SIG-M5 treated with dmso at 0.1 percent for 504 hours (cell line): ENCODE data around the gene ARHGAP22.

ENCODE experiments used
- DNase-seq: peaks from one replicate; lab custom pipeline; 2025; ENCODE audit not compliant: unreplicated experiment; lab: John Stamatoyannopoulos, UW

The ARHGAP22 gene

DNA sequence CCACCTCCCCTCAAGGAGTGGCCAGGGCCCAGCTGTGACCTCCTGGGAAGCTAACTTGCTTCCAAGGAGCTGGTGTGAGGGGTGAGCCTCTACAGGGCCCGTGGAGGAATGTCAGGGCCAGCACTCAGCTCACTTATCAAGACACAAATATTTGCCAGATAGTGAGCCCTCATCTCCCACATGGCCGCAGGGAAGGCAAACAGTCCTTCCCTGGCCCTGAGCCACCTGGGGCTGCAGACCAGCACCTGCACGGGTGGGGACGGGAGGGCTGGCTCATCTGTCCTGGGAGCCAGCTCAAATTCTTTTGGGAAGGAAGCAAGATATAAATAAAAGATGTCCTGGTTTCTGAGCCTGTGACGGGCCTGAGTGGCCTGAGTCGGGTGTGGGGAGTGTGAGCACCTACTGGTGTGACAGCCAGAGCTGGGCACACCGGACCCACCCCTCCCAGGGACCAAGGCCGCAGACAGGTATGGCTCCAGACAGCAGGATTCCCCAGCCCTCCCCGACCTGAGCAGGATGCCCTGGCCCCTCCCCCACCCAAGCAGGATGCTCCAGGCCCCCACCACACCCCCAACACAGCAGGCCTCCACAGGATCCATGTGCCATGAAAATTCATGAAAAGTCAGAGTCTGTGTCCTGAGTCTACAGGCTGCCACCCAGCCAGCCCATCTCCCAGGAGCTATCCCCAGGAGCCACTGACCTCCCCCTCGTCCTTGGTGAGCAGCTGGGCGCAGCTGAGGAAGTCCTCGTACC is 150.4 kb downstream of the ARHGAP22 start:
- DNase-seq = no peak

DNA sequence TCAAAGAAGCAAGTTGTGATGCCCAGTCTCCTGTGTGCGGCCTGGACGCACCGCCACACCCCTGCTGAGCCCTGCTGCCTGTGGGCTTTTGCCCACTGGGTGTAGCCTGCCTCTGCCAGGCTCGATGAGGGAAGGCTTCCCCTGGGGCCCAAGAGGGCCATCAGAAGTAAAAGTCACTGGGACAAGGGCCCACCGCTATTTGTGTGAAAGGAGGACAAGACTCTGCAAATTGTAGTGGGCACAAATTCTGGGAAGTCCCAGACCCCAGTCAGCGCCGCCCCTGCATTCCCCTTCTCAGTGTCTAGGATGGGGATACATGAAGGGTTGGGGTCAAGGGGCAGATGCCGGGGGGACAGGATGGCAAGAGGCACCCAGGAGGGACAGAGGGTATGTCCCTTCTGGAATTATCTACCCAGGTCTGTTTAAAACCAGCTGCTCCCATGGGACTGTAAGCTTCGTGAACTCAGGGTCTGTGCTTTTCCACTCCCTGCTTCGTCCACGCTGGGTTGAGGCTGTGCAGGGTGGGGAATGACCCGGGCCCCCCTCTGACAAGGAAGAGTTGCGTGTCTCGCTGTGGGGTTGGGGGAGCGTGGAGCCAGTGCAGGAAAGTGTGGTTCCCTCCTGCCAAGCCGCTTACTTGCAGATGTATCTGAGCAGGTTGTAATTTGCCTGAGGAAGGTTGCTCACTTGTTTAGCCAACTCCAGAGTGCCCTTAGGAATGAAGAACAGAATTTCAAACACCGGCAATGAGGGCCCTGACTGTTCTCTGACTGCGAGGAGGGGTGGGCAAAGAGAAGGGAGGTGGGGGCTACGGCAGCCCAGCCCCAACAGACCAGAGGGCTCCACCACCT is 151.2 kb downstream of the ARHGAP22 start:
- DNase-seq = no peak

DNA sequence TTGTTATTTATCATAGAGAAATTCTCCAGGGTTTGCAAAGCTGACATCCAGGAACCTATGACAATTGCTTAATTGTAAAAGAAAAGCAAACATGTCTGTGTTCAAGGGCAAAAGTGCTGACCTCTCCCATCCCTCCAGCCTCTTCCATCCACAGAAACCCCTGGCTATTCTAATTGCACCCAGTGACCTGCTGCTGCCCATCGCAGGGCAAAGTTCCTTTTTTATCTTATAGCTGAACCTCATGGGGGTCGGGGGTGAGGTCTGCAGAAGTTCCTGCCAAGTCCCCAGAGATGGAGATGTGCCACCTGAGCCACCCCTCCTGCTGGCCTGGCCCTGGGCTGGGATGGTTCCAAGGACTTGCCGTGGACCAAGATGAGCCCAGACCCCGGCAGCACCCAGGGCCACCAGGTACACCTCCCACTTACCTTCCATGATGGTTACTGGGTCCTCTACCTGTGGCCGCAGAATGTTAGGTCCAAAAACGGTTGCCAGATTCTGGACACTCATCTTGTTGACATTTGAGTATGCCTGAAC is 151.9 kb downstream of the ARHGAP22 start:
- no peak for DNase-seq

DNA sequence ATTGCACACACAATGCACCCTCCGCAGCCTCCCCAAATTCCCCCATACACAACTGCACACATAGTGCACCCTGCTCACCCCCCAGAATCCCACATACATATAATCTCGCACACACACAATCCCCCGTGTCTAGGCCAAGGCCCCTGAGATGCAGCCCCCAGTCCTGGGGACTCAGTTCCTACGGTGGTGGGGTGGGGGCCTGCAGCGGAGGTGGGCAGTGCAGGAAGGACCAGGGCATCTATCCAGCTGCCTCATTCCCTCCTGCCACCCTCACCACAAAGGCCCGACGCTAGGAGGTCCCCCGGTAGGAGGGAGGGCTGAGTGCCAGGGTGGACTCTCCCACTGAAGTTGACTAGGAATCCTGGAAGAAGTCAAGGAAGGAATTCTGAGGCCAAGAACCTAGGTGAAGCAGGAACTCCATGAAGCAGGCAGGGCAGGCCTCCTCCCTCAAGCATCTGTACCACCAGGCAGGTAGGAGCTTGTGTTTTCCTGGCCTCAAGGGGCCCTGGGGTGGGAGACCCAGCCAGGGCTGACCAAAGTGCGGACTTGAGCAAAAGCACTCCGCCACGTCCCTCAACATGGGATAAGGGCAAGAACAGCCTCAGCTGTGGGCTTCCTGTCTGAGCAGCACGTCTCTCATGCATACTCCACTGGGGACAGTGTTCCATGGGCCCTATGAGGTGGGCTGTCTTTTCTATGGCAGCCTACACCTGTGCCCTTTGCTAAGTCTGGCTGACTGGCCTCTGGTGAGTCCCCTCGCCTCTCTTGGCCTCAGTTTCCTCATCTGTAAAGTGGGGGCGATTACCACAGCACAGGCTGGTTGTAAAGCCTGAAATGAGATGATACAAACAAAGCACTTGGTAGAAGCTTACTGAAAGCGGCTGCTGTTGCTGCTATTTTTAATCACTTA is 152.6 kb downstream of the ARHGAP22 start:
- DNase-seq = no peak

DNA sequence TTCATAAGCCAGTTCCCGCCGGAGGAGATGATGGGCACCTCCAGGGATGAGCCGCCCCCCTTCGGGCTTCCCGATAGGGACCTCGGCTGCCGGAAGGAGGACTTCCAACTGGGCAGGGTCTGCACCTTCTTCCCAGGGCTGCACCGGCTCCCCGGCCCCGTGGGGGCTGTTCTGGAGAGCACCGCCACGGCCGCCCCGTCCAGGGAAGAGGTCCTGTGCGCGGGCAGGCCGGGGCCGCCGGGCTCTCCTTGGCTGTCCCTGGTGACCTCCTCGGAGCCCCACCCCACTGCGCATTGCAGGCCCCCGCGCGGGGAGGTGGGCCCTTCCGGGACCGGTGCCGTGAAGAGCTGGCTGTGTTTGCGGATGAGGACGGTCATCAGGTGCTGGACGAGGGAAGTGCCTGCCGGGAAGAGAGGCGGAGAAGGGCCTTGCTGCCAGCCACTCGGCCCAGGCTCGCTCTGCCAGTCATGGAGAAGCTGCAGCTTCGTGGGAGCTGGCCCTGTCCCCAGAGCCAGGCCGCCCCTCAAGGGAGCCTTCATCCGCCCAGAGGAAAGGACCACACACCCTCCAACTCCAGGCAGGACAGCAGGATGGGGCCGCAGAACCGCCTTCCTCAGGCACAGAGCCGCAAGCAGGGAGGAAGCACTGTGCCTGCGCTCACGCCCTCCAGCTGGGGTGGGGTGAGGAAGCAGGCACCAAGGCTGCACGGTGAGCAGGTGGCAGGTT is 154.0 kb downstream of the ARHGAP22 start:
- DNase-seq = no peak

DNA sequence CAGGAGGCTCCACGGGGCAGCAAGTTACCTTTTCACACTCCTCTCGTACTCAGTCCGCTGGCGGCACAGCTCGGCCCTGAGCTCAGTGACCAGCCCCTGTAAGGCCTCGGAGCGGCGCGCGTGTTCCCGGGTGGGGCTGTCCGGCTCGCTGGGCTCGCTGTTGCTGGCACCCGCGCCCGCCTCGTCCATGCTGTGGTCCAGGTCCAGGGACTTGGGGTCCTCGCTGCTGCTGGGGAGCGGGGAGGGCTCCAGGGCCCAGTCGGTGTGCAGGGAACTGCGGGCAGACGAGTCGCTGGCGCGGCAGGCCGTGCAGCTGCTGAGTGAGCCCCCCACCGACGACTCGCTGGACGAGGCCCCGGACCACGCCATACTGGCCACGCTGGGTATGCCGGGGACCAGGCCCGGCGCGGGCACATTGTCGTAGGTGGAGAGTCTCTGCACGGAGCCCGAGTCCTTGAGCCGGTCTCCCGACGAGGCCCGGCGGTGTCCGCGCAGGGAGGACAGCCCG is 154.6 kb downstream of the ARHGAP22 start:
- no peak for DNase-seq

DNA sequence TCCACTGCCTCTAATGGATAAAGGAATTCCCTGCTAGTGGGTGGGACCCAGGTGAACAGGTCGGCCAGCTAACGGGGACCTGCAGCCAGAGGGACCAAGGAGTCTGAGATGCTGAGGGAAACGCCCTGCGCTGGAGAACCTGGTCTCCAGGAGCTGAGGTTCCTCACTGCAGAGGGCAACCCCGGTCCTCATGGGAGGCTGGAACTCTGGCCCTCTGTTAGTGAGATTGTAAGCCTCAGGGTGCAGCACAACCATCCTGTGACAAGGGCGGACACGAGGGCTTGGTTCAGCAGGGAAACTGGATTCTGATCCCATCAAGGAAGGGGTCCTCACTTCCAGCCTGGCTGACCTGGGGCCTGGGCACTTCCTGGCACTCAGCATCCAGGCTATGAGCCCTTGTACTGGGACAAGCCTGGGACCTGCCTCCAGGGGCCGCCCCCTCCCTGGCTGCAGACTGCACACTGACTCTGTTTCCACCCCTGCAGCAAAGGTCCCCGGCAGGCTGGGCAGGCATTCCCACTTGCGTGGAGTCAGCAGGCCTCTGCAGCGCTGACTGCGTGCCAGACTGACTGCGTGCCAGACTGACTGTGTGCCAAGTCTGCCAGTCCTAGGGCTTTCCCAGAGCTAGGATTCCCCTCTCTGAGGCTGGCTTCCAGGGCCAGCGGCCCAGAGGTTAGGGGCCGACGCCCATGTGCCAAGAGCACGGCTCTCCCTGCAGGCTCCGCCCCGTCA is 155.2 kb downstream of the ARHGAP22 start:
- no peak for DNase-seq

DNA sequence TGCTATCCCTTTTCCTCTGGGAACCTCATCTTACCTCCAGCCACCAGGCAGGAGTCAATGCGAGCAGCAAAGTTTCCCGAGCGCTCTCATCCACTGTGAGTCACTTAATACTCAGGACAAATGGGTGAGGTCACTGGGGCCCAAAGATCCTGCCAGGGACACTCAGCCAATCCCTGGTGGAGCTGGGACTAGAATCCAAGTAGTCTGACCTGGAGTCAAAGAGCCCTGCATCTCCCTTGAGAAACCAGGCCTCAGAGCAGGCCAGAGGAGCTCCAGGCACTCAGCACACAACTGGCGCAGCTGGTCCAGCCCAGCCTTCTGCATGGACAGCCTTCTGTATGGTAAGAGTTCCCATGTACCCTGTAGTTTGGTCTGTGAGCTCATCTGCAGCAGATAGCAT is 156.1 kb downstream of the ARHGAP22 start:
- no peak for DNase-seq

DNA sequence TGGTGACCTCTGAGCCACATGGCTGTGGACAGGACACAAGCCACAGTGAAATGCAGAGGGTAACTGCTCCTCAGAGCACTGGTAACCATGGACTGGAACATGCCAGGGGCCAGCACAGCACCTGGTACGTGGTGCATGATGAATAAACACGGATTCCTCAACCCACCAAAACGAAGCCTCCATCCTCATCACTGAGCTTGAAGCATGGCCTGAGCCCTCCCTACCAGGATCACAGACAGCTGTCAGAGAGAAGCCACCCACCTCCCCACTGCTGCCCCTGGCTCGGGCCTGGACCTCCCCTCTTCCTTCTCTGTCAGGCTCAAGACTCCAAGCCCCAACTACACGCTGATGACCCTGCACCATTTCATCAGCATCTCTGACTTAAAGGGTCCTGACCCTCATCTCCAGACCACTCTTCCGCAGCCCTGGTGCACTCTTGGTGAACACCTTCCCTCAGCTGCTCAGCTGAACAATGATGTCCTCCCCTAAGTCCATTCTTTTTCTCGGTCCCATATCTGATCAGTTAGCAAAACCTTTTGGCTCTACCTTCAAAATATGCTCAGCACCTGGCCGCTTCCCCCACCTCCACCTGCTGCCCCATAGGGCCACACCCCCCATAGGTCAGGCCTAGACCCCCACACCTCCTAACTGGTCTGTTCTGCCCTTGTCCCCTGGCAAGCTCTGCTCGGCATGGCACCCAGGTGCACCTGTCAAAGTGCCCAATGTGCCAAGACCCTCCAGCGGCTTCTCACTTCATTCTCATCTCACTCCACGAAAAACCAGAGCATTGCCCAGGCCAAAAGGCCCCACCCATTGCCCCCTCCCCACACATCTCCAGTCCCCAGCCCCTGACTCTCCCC is 157.3 kb downstream of the ARHGAP22 start:
- DNase-seq = no peak

DNA sequence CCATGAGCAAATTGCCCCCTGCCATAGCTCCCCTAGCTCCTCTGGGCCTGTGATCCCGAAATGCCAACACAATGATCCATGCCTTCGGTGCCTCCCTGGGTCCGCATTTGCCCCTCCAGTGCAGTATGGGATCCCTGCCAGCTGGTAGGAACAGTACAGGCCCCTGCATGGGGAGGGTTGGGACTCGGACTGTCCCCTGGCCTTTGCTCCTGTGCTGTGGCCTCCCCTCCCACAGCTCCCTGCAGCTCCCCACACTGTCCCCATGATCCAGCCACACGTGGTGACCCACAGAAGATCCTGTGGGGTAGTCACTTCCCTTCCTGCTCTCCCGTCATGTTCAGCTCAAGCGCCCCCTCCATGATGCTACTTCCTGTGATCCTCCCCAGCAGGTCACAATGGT is 158.1 kb downstream of the ARHGAP22 start:
- no peak for DNase-seq

DNA sequence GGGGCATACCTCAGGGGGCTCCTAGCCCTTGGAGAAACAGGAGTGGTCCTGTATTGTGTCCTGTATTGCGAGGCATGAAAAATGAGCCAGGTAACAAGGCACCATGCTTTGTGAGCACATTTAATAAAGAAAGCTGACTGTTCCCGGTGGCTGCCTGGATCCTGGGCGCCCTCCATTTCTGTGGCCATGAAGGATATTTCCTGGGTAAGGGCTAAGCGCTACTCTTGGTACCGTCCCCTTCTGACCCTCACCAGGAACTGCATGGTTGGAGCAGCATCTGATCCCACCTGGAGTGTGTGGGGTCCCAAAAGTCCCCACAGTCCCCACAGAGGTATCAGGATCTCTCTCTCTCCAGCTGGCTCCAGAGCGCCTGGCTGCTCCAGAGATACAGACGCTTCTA is 158.9 kb downstream of the ARHGAP22 start:
- DNase-seq = no peak

DNA sequence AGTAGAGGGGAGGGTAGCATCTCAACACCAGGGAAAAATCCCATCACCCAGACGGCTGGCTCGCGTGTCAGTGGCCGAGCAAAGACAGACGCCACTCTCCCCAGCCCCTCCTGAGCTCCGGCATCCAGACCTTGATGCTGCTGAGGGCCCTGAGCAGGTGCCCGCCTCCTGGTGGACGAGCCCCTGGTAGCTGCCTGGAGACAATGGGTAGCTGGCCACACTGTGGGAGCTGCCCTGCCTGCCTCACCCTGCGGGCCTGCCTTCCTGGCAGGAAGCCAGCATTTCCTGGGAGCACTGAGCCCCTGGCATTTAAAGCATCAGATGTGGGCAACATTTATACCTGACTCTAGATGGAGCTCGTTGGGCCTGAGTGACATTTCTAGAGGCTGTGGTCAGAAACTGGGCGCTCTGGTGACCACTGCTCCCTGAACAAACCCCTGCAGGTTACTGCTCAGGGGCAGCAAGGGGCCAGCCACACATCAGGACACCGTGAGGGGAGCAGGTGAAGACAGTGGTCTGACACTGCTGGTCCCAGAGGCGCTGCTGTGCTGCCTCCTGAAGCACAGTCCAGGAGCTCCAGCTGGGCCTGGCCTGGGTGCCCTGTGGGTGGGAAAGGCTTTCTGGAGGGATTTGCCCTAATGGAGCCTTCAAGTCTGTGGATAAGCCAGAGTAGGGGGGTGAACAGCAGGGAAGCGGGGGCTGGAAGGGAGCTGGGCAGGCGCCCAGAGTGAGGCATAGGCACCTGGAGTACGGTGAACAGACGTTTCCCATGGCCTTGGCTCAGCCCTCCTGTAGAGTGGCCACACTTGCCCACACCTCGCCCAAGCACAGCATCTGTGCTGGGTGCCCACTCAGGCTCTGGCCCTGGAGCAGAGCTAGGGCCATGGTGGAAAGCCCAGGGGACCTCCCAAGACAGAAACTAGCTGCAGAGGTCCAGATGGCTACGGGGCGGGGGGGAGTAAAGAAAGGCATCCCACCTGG is 159.7 kb downstream of the ARHGAP22 start:
- DNase-seq = no peak

DNA sequence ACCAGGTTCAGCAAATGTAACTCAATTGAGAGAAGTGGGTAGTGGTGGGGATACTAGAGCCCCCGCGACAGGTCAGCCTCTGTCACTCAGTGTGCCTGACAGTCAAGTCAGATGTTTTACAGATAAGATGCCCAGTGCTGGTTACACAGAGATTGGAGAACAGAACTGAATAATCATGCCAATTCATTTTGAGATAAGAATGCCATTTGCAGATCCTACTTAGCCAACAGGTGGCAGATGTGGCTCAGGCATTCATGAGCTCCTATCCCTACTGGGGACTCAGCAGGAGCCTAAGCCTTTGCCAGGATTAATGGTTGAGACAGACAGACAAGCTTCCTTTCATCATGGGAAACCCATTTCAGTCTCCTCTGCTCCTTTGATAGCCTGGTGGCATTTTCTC is 160.6 kb downstream of the ARHGAP22 start:
- DNase-seq = no peak

DNA sequence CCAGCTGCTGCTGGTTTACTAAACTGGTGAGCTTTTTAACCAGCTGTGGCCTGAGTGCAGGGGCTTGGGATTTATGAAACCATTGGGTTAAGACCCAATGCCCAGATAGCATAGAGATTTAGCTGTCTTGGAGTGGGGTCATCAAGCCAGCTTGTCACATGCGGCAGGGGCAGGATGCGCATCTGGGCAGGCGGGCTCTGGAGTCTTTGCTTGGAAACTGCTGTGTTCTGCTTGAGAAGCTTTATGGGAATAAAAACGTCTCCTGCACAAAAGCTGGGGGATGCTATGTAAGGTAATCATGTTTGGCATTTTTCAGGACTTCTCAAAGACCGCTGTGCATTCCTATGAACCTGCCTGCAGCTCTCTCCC is 162.1 kb downstream of the ARHGAP22 start:
- no peak for DNase-seq

DNA sequence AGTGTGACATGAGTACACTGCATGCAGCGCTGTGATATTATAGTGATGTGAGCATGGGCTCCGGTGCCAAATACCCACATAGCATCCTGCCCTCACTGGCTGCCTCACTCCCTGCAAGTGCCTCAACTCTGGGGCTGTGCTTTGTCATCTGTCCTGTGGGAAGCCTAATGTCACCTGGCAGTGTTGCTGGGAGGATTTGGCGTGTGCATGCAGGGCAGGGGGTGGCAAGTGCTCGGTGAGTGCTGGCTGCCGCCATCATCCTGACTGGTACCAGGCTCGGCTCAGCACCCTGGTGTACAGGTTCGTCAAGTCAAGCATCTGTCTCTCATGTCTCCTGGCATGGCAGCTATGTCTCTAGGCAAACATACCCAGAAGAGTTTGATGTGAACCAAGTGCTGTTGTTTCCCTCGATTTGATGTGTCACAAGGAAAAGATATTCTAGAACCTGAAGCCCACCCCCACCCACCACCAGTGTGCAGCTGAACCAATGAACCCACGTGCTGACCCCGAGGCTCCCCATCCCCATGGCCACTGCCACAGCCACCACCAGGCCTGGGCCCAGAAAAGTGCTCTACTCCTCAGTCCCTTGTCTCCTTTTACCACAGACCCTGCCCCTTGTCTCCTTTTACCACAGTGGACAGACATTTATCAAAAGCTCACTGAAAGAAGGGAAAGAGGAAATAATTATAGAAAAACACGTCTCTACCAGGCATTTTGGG is 162.6 kb downstream of the ARHGAP22 start:
- no peak for DNase-seq

DNA sequence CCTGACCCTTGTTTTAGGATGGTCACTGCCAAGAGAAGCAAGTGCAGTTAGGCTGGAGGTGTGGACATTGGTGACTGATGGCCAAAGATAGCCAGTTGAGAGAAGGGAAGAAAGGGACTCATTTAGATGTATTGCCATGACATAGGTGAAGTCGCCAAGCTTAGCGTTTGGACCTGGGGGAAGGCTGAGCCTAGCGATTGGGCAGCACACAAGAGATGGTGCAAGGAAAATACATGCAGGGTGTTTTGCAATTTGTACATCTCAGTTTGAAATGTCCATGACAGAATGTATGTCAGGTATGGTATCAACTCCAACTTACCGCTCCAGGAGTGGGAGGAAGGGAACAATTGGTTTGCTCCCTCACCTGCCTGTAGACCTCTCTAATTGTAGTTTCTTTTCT is 164.1 kb downstream of the ARHGAP22 start:
- DNase-seq = no peak

DNA sequence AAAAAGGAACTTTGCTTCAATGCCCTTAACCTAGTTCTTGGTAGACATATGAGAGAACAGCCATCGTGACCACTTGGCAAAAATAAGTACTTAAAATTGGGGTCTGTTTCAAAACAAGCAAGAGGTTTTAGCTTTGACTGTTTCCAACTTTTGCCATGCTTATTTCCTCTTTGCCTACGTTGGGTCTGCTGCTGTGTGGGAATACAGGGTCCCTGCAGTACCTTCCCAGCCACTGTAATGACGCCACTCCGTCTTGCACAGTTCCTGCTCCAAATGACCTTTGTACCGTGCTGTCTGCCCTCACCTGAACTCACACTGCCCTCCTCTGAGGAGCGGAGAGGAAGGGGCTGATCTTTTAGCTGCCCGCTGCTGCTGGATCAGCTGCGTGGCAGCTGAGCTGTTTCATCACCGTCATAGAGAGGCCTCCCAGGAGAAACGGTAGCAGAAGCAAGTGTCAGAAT is 165.3 kb downstream of the ARHGAP22 start:
- no peak for DNase-seq
